GM23338 (cell line): Measurements from ENCODE around the gene LPP. TPM values are rescaled to one million over a fixed set of nuclear protein-coding genes. Genes with fewer than 3 reads are reported as not detected.

Experiments
- EZH2 ChIP-seq: fragments of 200-600 bp; sonication (generic); IDR thresholded peaks from one replicate; pipeline ENCODE4 v1.8.0; 2017; ENCODE audit warnings: antibody characterized with exemption, mild to moderate bottlenecking, low read depth; ENCODE audit not compliant: unreplicated experiment
- POLR2AphosphoS5 ChIP-seq: IDR thresholded peaks from 2 replicates; pipeline ENCODE4 v1.6.1; 2016; ENCODE audit warnings: antibody characterized with exemption, low read depth
- ZNF114 ChIP-seq: fragments of 250-450 bp; sonication (Bioruptor Pico); IDR thresholded peaks from 2 replicates; pipeline ENCODE4 v1.5.0; 2020; ENCODE audit warnings: mild to moderate bottlenecking, moderate library complexity
- ZNF462 ChIP-seq: fragments of 250-450 bp; sonication (Bioruptor Pico); IDR thresholded peaks from 2 replicates; pipeline ENCODE4 v1.5.0; 2020; ENCODE audit warnings: mild to moderate bottlenecking, moderate library complexity
- polyA plus RNA-seq: library from polyadenylated mRNA; unstranded; fragments of >200 nt; fragmentation: Nextera tagmentation; extraction: Ambion mirVana; gene quantifications from 2 replicates; pipeline ENCODE4 v1.2.1, GENCODE V29; 2016
- total RNA-seq: library from RNA; depleted of rRNA; stranded (reverse); fragments of >200 nt; shearing (Covaris generic); gene quantifications from 2 replicates; pipeline ENCODE4 v1.2.3, GENCODE V29; 2014
- TF ChIP-seq, protein P1 (sequence below): IDR thresholded peaks from one replicate; pipeline ENCODE4 v1.6.1; 2018; ENCODE audit warnings: antibody characterized with exemption; ENCODE audit not compliant: unreplicated experiment

Gene LPP
- total and polyA plus RNA-seq, 2 experiments from 2014 or later = 23.0 to 35.2 TPM

GRCh38 chr3:188853856-188854771 lies 700.2 kb downstream of the LPP start (continued):
- TF ChIP-seq ZNF462 = no peak
- TF ChIP-seq, protein P1, sequence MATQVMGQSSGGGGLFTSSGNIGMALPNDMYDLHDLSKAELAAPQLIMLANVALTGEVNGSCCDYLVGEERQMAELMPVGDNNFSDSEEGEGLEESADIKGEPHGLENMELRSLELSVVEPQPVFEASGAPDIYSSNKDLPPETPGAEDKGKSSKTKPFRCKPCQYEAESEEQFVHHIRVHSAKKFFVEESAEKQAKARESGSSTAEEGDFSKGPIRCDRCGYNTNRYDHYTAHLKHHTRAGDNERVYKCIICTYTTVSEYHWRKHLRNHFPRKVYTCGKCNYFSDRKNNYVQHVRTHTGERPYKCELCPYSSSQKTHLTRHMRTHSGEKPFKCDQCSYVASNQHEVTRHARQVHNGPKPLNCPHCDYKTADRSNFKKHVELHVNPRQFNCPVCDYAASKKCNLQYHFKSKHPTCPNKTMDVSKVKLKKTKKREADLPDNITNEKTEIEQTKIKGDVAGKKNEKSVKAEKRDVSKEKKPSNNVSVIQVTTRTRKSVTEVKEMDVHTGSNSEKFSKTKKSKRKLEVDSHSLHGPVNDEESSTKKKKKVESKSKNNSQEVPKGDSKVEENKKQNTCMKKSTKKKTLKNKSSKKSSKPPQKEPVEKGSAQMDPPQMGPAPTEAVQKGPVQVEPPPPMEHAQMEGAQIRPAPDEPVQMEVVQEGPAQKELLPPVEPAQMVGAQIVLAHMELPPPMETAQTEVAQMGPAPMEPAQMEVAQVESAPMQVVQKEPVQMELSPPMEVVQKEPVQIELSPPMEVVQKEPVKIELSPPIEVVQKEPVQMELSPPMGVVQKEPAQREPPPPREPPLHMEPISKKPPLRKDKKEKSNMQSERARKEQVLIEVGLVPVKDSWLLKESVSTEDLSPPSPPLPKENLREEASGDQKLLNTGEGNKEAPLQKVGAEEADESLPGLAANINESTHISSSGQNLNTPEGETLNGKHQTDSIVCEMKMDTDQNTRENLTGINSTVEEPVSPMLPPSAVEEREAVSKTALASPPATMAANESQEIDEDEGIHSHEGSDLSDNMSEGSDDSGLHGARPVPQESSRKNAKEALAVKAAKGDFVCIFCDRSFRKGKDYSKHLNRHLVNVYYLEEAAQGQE = no peak
- TF ChIP-seq ZNF114 (CRISPR knock-in tag) = no peak
- no peak for TF ChIP-seq EZH2
- no peak for TF ChIP-seq POLR2AphosphoS5
